H1 (cell line): ENCODE measurements around the gene UBR1. TPM values are rescaled to one million over a fixed set of nuclear protein-coding genes. Genes with fewer than 3 reads are reported as not detected.

Experiments
- BACH1 ChIP-seq: IDR thresholded peaks from 2 replicates; pipeline ENCODE4 v1.6.1; 2012; ENCODE audit warnings: low read length, improper control_type of control experiment
- CTCF ChIP-seq, 3 experiments: IDR thresholded peaks; 1 replicate in 2 of 3; 2 replicates in 1 of 3; pipeline versions ENCODE4 v1.5.1 to v1.6.1; 2011; ENCODE audit warnings: low read length in 3 of 3, mild to moderate bottlenecking in 3 of 3, inconsistent platforms in 2 of 3, low read depth in 1 of 3, moderate library complexity in 1 of 3; ENCODE audit not compliant: insufficient read depth in 1 of 3; ENCODE audit errors: control extremely low read depth in 1 of 3
- HDAC6 ChIP-seq: IDR thresholded peaks from one replicate; pipeline ENCODE4 v1.7.1; 2012; ENCODE audit warnings: low read depth, mild to moderate bottlenecking, inconsistent platforms, low read length, moderate library complexity
- JUN ChIP-seq: IDR thresholded peaks from 2 replicates; pipeline ENCODE4 v1.6.1; 2011; ENCODE audit warnings: low read depth, mild to moderate bottlenecking, improper control_type of control experiment, low read length
- POLR2AphosphoS5 ChIP-seq: IDR thresholded peaks from 2 replicates; pipeline ENCODE4 v1.6.1; 2011; ENCODE audit warnings: low read depth, low read length
- SRF ChIP-seq: IDR thresholded peaks from 2 replicates; pipeline ENCODE4 v1.6.1; 2011; ENCODE audit warnings: mild to moderate bottlenecking, low read depth, low read length, moderate library complexity
- polyA plus RNA-seq, 7 experiments: library from polyadenylated mRNA; depleted of rRNA in 3 of 7; stranded (reverse) in 5 of 7; unstranded in 2 of 7; fragments of >200 nt in 5 of 7; fragments of 200-250 nt in 2 of 7; gene quantifications; 1 replicate in 5 of 7; 2 replicates in 1 of 7; 4 replicates in 1 of 7; pipeline versions ENCODE4 v1.2.1 to v1.2.3, GENCODE V29; 2011 to 2013; ENCODE audit warnings: missing spikeins in 2 of 7, mixed read lengths in 2 of 7
- total RNA-seq: library from RNA; stranded (reverse); fragmentation: NEBNext Ultra II Directional; extraction: Animal tissue kit (Norgen Biotek cat#: 25700); gene quantifications from 2 replicates; pipeline ENCODE4 v1.2.1, GENCODE V29; 2021

Gene UBR1
- total and polyA plus RNA-seq, 2 of the 8 experiments (the other 6 are each of a cell fraction or from before 2014, with no cell fraction given) = 3.7 to 18.7 TPM

GRCh38 chr15:42955518-42955917 is 150.3 kb downstream of the UBR1 start (continued):
- TF ChIP-seq CTCF (IDR thresholded peaks at IDR 0.05; ENCODE audit: control extremely low read depth in 1 of 3, insufficient read depth in 1 of 3, low read depth in 1 of 3, low read length in 3 of 3) (no peak), POLR2AphosphoS5 (no peak), JUN (no peak), HDAC6 (no peak), SRF (no peak), BACH1 (no peak)
